ENCODE data around the gene ADGRV1. TPM values are rescaled to one million over a fixed set of nuclear protein-coding genes. Genes with fewer than 3 reads are reported as not detected.

Gene ADGRV1
- total and polyA plus RNA-seq, 9 of the 15 experiments (the other 6 are each of a cell fraction or from before 2014, with no cell fraction given): 21.7 to 156 (median 58.2) TPM

- no peaks in the 10 kb centered on the region; a peak in 2 of 5 replicates for H3K4me1 ChIP-seq (replicated peaks in 1 of 2; ENCODE audit: control insufficient read depth in 2 of 2, insufficient read depth in 2 of 2, low read length in 2 of 2)
- H3K9me1 ChIP-seq (ENCODE audit: control insufficient read depth, insufficient read depth, low read length): no peaks in the 10 kb centered on the region
- WGBS (ENCODE audit: insufficient coverage, low coverage, missing lambda C conversion rate): 35% methylated on average over 4 of the region's 4 CpGs
- DNase-seq (ENCODE audit: extremely low read depth in 1 of 4, low spot score in 3 of 4): no peak
- ChIA-PET POLR2A (no interaction called here), CTCF (ENCODE audit: low intra/inter-chr PET ratio) (no interaction called here)
- in situ Hi-C loops (cut with MboI) (no loop called here), intact Hi-C loops (cut with micrococcal nuclease) (no loop called here)
- H3K4me3 ChIP-seq: no peak overlapping the region
- FAIRE-seq: no peak
- no peaks in the 10 kb centered on the region for H3K36me3 ChIP-seq (ENCODE audit: control insufficient read depth, insufficient read depth, low read length)
- no peak for ATAC-seq
- no peak overlapping the region for H3K27ac ChIP-seq (ENCODE audit: extremely low read depth, low read depth, low read length)
- H3K79me2 ChIP-seq (ENCODE audit: control insufficient read depth, insufficient read depth, low read length): no peaks in the 10 kb centered on the region
- BruUV-seq (replicated peaks): no TSS peak
- no peak overlapping the region for H2AFZ ChIP-seq (ENCODE audit: low read depth, low read length)
- no peak overlapping the region for H3K9ac ChIP-seq (ENCODE audit: insufficient read depth in 1 of 2, low read depth in 2 of 2, low read length in 2 of 2)
- H3K9me3 ChIP-seq (replicated peaks; ENCODE audit: control insufficient read depth, insufficient read depth, low read depth, low read length): no peaks in the 10 kb centered on the region
- H3K4me2 ChIP-seq (ENCODE audit: insufficient read depth, low read length): no peak overlapping the region
- H3K27me3 ChIP-seq (ENCODE audit: control insufficient read depth in 2 of 2, insufficient read depth in 2 of 2, low read length in 2 of 2): no peaks in the 10 kb centered on the region
- H4K20me1 ChIP-seq (replicated peaks; ENCODE audit: control insufficient read depth, insufficient read depth, low read length): no peaks in the 10 kb centered on the region
- TF ChIP-seq REST (IDR thresholded peaks at IDR 0.05; ENCODE audit: borderline replicate concordance): no peak
- TF ChIP-seq REST (CRISPR knock-in tag; IDR thresholded peaks at IDR 0.05; ENCODE audit: low read depth): no peak
- TF ChIP-seq CREM (IDR thresholded peaks at IDR 0.05; ENCODE audit: low read depth): no peak
- TF ChIP-seq ATF4 (CRISPR knock-in tag; IDR thresholded peaks at IDR 0.05): no peak
- TF ChIP-seq ARNT (IDR thresholded peaks at IDR 0.05): no peak
- TF ChIP-seq CEBPG (CRISPR knock-in tag; IDR thresholded peaks at IDR 0.05): no peak
- TF ChIP-seq CEBPG (tag; conservative IDR thresholded peaks at IDR 0.05 in 1 of 2, IDR thresholded peaks at IDR 0.05 in 1 of 2): 0 out of 4 replicates have a peak, but pooled peaks of 1 of the 2 experiments have one; percentile 31
- TF ChIP-seq ZNF175 (CRISPR knock-in tag; IDR thresholded peaks at IDR 0.05; ENCODE audit: low read depth): no peak
- no peak for TF ChIP-seq HNRNPL (IDR thresholded peaks at IDR 0.05; ENCODE audit: low read depth, low read length)
- TF ChIP-seq ZBTB49 (CRISPR knock-in tag; IDR thresholded peaks at IDR 0.05; ENCODE audit: borderline replicate concordance): no peak
Observed at GRCh38 chr5:91016954-91017700, 458.5 kb downstream of the ADGRV1 start.

Measured in K562 (cell line).